Epidermal melanocyte (primary cell): ENCODE results near the gene ROCK2.

Experiments
- DNase-seq: peaks from one replicate; pipeline ENCODE4 v3.0.0; 2011; ENCODE audit warnings: low spot score; ENCODE audit not compliant: insufficient read length

ROCK2 gene

GRCh38 chr2:11156396-11157075 is 187.9 kb downstream of the ROCK2 start:
- no peak for DNase-seq

DNA sequence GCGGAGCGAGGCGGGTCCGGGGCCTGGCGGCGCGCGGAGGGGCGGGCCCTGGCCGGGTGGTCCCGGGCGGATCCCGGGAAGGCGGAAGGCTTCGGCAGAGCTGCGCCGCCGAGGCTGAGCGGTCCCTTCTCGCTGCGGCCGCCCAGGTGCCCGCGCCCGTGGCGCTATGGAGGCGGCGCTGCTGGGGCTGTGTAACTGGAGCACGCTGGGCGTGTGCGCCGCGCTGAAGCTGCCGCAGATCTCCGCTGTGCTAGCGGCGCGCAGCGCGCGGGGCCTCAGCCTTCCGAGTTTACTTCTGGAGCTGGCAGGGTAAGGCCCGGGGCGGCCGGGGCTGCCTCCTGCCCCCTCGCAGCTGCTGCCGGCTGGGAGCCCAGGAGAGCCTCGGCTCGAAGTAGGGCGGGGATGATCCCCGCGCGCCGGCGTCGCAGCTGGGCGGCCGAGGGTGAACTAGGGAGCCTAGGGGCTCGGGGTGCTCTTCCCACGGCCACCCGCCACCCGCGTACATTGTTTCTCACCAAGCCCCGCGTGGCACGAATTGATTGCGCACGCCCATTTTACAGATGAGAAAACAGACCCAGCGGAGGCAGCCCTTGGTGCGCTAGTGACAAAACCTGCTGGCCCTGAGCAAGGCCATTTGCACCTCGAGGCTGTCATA is 188.9 kb downstream of the ROCK2 start, which contains the start of gene SLC66A3:
Gene SLC66A3 (plus strand): TSS at position 87 of the 655 bp plus-strand sequence. CDS start 80 bp downstream, at position 167.
- no peak for DNase-seq

DNA sequence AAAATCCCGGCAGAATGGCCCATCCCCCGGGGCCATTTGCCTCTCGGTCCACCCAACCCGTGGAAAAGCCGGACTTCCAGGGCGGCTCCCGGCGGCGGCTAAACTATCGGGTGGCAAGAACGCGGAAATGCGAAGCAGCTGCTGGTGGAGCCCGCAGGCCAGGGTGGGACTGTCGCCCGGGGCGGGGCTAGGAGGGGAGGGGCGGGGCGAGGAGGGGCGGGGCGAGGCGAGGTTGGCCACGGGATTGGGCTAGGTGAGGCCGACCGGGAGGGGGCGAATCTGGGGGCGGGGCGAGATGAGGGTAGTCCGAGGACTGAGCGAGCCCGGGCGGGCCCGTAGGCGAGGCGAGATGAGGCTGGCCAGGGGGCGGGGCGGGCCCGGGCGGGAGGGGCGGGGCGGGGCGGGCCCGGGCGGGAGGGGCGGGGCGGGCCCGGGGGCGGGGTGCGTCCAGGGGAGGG is 189.5 kb downstream of the ROCK2 start:
- peak; percentile 98 for DNase-seq

DNA sequence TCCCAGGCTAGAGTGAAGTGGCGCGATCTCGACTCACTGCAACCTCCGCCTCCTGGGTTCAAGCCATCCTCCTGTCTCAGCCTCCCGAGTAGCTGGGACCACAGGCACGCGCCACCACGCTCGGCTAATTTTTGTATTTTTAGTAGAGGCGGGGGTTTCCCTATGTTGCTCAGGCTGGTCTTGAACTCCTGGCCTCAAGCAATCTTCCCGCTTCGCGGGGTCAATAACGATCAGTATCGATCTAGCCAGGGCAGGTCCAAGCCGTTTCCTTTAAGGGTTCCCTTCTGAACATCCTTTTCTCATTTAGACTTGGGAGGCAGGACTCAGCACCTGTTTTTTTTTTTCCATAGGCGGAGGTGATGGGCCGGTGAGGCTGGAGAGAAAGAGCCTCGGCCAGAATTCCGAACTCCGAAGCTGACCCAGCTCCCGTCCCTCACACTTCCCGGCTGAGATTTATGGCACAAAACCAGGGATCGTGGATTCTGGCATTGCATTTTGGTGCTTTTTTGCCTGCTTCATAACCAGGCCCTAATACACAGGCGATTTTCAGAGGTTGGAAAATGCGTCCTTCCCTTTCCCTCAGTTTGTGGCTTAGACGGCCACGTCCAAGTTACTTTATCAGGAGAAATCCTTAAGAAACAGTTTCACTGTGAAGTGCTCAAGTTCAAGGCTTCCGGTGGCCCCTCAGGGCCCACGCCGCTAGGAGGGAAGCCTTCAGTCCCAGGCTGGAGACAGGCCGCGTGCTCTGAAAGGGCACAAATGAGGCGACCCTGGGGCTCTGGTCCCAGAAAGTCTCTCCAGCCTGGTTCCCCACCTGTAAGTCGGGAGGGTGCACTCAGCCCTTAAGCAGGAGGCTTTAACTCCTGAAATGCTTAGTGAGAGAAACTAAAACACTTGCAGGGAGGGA is 190.2 kb downstream of the ROCK2 start:
- DNase-seq: no peak

DNA sequence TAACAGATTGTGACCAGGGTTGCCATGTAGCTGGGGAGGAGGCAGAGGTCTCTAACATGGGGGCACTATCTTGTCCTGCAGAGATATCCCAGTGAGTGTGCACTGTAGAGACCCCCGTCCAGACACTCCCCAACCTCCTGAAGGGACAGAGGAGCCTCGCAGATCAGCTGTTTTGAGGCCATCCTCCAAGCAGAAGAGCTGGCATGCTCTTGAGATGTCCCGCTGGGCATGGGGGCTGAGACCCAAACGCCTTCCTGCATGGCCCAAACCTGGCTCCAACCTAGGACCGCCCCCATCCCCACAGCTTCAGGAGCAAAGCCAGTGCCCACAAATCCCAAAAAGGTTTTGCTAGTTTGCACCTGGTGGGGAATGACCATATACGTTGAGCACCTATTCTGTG is 191.8 kb downstream of the ROCK2 start:
- no peak for DNase-seq

DNA sequence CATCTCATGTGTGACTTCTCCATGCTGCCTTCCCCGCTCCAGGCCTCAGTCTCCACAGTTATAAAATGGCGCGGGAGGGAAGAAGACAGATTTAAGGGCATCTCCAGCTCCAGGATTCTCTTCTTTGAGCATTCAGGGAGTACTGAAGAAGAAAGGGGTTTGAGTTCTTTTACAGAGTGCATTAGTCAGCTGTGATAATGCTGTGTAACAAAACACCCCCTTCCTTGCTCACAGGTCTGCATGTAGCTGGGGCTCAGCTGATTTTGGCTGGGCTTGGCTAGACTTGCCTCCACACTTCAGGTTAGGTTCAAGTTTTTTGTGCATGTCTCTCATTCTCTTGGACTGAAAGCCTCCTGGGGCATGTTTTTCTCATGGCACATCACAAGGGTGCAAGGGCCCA is 197.2 kb downstream of the ROCK2 start:
- no peak for DNase-seq

GRCh38 chr2:11146076-11146475 is 198.4 kb downstream of the ROCK2 start:
- DNase-seq: no peak

DNA sequence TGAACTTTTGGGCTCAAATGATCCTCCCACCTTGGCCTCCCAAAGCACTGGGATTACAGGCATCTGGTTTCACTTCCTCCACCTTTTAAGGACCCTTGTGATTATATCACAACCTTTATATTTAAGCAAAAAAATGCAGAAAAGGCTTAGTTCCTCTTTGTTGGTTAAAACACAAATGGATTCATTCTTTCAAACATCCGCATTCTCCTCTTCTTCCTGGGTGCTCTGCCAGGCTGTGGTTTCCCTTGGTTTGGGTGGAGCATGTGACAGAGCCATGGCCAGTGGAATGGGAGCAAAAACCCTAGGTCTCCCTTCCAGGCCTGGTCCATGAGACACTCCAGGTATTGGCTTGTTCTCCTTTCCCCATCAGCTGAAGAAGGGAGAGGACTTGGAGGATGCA is 199.1 kb downstream of the ROCK2 start:
- no peak for DNase-seq

GRCh38 chr2:11144738-11145079 is 199.7 kb downstream of the ROCK2 start:
- DNase-seq: no peak

DNA sequence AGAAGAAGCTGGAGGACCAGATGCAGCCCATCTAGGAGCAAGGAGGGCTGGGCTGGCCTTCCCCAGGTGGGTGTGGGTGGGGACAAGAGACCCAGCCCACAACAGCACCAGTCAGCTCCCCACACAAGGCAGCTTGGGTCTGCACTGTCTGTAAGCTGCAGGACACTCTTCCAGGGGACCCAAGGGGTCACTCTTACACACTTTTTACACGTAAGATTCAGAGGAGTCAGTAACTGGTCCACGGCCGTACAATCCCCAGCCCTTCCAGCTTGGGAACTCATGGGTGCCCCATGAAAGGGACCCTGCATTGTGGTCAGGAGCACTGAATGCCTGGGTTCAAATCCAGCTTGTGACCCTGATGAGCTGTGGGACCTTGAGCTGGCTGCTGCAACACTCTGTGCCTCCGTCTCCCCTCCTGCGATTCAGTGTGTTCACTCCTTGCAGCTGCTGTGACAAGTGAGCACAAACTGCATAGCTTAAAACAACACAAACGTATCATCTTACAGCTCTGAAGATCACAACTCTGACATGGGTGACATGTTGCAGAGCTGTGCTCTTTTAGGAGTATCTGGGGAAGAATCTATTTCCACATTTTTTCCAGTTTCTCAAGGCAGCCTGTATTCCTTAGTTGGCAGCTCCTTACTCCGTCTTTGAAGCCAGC is 200.2 kb downstream of the ROCK2 start:
- no peak for DNase-seq

GRCh38 chr2:11142987-11143386 is 201.4 kb downstream of the ROCK2 start:
- DNase-seq: no peak

GRCh38 chr2:11142330-11142729 is 202.1 kb downstream of the ROCK2 start:
- no peak for DNase-seq

DNA sequence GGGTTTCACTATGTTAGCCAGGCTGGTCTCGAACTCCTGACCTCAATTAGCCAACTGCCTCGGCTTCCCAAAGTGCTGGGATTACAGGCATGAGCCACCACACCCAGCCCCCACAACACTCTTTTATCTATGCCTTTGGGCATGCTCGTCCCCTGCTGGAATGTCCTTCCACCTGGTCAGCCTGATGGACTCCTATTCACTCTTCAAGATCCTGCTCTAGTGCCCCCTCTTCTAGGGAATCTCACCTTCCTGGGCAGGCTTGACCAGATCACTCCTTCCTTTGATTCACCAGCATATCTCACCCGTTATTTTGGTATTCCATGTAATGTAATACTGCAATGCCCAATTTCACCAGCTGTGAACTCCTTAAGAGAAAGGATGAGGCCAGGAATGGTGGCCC is 203.1 kb downstream of the ROCK2 start:
- no peak for DNase-seq

DNA sequence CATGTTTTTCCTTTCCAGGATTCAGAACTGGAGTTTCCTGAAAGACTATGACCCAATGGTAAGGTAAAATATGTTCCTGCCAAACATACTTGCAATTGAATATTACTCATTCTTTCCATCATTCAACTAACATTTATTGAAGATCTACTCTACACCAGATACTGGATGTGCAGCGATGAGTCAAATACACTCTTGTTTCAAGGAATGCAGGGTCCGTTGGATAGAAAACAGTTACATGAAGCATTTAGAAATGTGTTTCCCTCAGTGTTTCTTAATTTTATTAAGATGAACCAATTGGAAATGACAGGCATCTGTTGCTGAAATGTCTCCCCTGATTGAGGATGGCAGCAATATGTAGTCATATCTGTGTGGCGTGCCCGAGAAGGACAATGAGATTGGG is 203.9 kb downstream of the ROCK2 start:
- no peak for DNase-seq

- DNase-seq: no peak
These were observed 210.1 kb downstream of the ROCK2 start for GRCh38 chr2:11134349-11134748.

GRCh38 chr2:11133936-11134320 is 210.5 kb downstream of the ROCK2 start:
- DNase-seq: no peak

- no peak for DNase-seq
These were observed 211.0 kb downstream of the ROCK2 start for GRCh38 chr2:11133238-11133935.

DNA sequence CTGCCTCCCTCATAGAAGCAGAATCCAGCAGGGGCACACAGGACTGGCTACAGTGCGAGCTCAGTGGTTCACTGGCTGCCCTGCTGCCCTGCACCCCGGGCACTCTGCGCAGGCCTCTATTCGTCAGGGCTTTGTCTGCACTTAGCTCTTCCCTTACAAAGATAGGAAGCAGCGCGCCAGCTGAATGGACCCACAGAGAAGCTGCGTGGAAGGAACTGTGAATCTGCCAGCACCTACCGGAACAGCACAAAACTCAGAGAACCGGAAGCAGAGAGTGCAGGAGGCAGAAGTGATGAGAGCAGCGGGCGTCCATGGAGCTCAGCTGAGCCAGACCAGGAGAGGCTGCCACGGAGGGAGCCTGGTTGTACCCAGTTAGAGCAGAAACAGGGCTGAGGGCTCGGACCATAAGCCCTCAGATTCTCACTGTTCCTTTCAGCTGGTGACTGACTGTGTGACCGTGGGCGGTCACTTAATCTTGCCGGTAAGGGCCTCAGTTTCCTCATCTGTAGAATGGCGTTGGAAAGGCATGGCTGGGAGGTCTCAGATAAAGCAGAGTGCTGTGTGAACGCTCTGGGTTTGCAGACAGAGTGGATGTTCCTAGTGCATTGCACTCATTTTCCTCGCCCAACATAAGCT is 212.3 kb downstream of the ROCK2 start:
- no peak for DNase-seq

- DNase-seq: no peak
These were observed 213.1 kb downstream of the ROCK2 start for GRCh38 chr2:11131166-11131920.
